Smooth muscle cell (in vitro differentiated cells): ENCODE results near the gene VAV3. TPM values are rescaled to one million over a fixed set of nuclear protein-coding genes. Genes with fewer than 3 reads are reported as not detected.
A peak's percentile ranks its signal among the peaks of the same experiment; 100 is the strongest.

Experiments
- DNase-seq: peaks from one replicate; lab custom pipeline; 2025; ENCODE audit not compliant: unreplicated experiment; lab: John Stamatoyannopoulos, UW
- H2AFZ ChIP-seq: fragments of 200-600 bp; sonication (generic); 2 replicates; pipeline ENCODE4 v1.6.0; 2016; ENCODE audit warnings: antibody characterized with exemption, low read depth, mild to moderate bottlenecking
- H3F3A ChIP-seq: fragments of 200-600 bp; sonication (generic); 2 replicates; pipeline ENCODE4 v1.6.0; 2017; ENCODE audit warnings: antibody characterized with exemption, low read depth
- H3K27ac ChIP-seq: fragments of 200-600 bp; sonication (generic); 2 replicates; pipeline ENCODE4 v1.5.1; 2016; ENCODE audit warnings: low read depth, mild to moderate bottlenecking
- H3K27me3 ChIP-seq: fragments of 200-600 bp; sonication (generic); 2 replicates; pipeline ENCODE4 v1.6.1; 2016; ENCODE audit warnings: low read depth, mild to moderate bottlenecking
- H3K36me3 ChIP-seq: fragments of 200-600 bp; sonication (generic); 2 replicates; pipeline ENCODE4 v1.5.1; 2016; ENCODE audit warnings: low read depth
- H3K4me1 ChIP-seq: fragments of 200-600 bp; sonication (generic); 2 replicates; pipeline ENCODE4 v1.5.1; 2016; ENCODE audit warnings: low read depth
- H3K4me2 ChIP-seq: fragments of 200-600 bp; sonication (generic); 2 replicates; pipeline ENCODE4 v1.6.0; 2016; ENCODE audit warnings: mild to moderate bottlenecking
- H3K4me3 ChIP-seq: fragments of 200-600 bp; sonication (generic); 2 replicates; pipeline ENCODE4 v1.5.1; 2016; ENCODE audit warnings: mild to moderate bottlenecking
- H3K79me2 ChIP-seq: fragments of 200-600 bp; sonication (generic); 2 replicates; pipeline ENCODE4 v1.6.0; 2016; ENCODE audit warnings: low read depth, mild to moderate bottlenecking
- H3K9ac ChIP-seq: fragments of 200-600 bp; sonication (generic); 2 replicates; pipeline ENCODE4 v1.6.0; 2016; ENCODE audit warnings: low read depth
- H3K9me3 ChIP-seq: fragments of 200-600 bp; sonication (generic); replicated peaks from 2 replicates; pipeline ENCODE4 v1.5.1; 2016; ENCODE audit warnings: low read depth
- H4K20me1 ChIP-seq: fragments of 200-600 bp; sonication (generic); 2 replicates; pipeline ENCODE4 v1.6.0; 2016; ENCODE audit warnings: low read depth
- CTCF ChIP-seq: fragments of 200-600 bp; sonication (generic); IDR thresholded peaks from 2 replicates; pipeline ENCODE4 v1.5.1; 2017; ENCODE audit warnings: borderline replicate concordance, mild to moderate bottlenecking, antibody characterized with exemption; ENCODE audit not compliant: insufficient read depth, poor library complexity, severe bottlenecking
- WGBS: methylation state at CpG from one replicate; pipeline ENCODE4 v1.1.7; 2016; ENCODE audit warnings: low lambda C conversion rate; 5-methylcytosine and 5-hydroxymethylcytosine counted together
- polyA plus RNA-seq: library from polyadenylated mRNA; unstranded; fragments of >200 nt; fragmentation: Nextera tagmentation; extraction: Ambion mirVana; gene quantifications from 2 replicates; pipeline ENCODE4 v1.2.1, GENCODE V29; 2016
- total RNA-seq: library from RNA; depleted of rRNA; stranded (reverse); fragments of >200 nt; gene quantifications from 2 replicates; pipeline ENCODE4 v1.2.3, GENCODE V29; 2014

VAV3 gene
- total and polyA plus RNA-seq, 2 experiments from 2014 or later = 0.62 to 10.1 TPM

GRCh38 chr1:107877745-107878144 is 87.2 kb downstream of the VAV3 start:
- H3K9ac ChIP-seq = no peak overlapping the region

GRCh38 chr1:107877092-107877491 is 87.9 kb downstream of the VAV3 start:
- H3K36me3 ChIP-seq = no peaks in the 10 kb centered on the region
- H3K79me2 ChIP-seq = no peaks in the 10 kb centered on the region
- no peak overlapping the region for H3K27ac ChIP-seq
- H3K9ac ChIP-seq = no peak overlapping the region
- no peak overlapping the region for H3K4me3 ChIP-seq
- no peak for DNase-seq
- H3K9me3 ChIP-seq = no peaks in the 10 kb centered on the region
- peaks cover 4% of the 10 kb centered on the region for H3F3A ChIP-seq
- H2AFZ ChIP-seq = no peak overlapping the region
- WGBS = 10% methylated on average over 2 of the region's 2 CpGs
- H4K20me1 ChIP-seq = no peaks in the 10 kb centered on the region
- no peaks in the 10 kb centered on the region for H3K27me3 ChIP-seq
- H3K4me1 ChIP-seq = peaks cover 9% of the 10 kb centered on the region
- H3K4me2 ChIP-seq = peak overlapping the region; percentile 50
- TF ChIP-seq CTCF = no peak

More at GRCh38 chr1:107877745-107878144, 87.2 kb downstream of the VAV3 start:
- 92% methylated on average over 1 of the region's 1 CpG for WGBS
- H2AFZ ChIP-seq = no peak overlapping the region
- H3K4me1 ChIP-seq = peaks cover 9% of the 10 kb centered on the region
- peaks cover 4% of the 10 kb centered on the region for H3F3A ChIP-seq
- H3K9me3 ChIP-seq = no peaks in the 10 kb centered on the region
- H3K4me3 ChIP-seq = no peak overlapping the region
- no peaks in the 10 kb centered on the region for H3K79me2 ChIP-seq
- no peak overlapping the region for H3K4me2 ChIP-seq
- no peak overlapping the region for H3K27ac ChIP-seq
- no peak for TF ChIP-seq CTCF
- H3K27me3 ChIP-seq = no peaks in the 10 kb centered on the region
- DNase-seq = no peak
- no peaks in the 10 kb centered on the region for H4K20me1 ChIP-seq
- H3K36me3 ChIP-seq = no peaks in the 10 kb centered on the region

- Histone ChIP-seq H3K27ac (no peak overlapping the region), H3K9me3 (no peaks in the 10 kb centered on the region), H4K20me1 (no peaks in the 10 kb centered on the region), H3K4me3 (no peak overlapping the region), H2AFZ (no peak overlapping the region), H3K9ac (no peak overlapping the region), H3K4me2 (no peak overlapping the region), H3K79me2 (no peaks in the 10 kb centered on the region), H3K27me3 (no peaks in the 10 kb centered on the region), H3F3A (peaks cover 4% of the 10 kb centered on the region), H3K4me1 (peaks cover 9% of the 10 kb centered on the region), H3K36me3 (no peaks in the 10 kb centered on the region)
- 100% methylated on average over 1 of the region's 1 CpG for WGBS
- DNase-seq = no peak
- TF ChIP-seq CTCF = no peak
Observed at GRCh38 chr1:107875689-107876088, 89.3 kb downstream of the VAV3 start.

GRCh38 chr1:107874221-107874620 is 90.8 kb downstream of the VAV3 start:
- Histone ChIP-seq H2AFZ (no peak overlapping the region), H3K27me3 (no peaks in the 10 kb centered on the region), H3K4me1 (peaks cover 9% of the 10 kb centered on the region), H3K9me3 (no peaks in the 10 kb centered on the region), H3K9ac (no peak overlapping the region), H3K4me3 (no peak overlapping the region), H3K4me2 (no peak overlapping the region), H3K79me2 (no peaks in the 10 kb centered on the region), H4K20me1 (no peaks in the 10 kb centered on the region), H3K27ac (no peak overlapping the region), H3F3A (peaks cover 2% of the 10 kb centered on the region), H3K36me3 (no peaks in the 10 kb centered on the region)
- DNase-seq = no peak
- WGBS = 88% methylated on average over 1 of the region's 1 CpG
- TF ChIP-seq CTCF = no peak
